NCI-H1694 treated with DMSO at 0.1 percent for 48 hours (cell line): ENCODE measurements around the gene PTPRK.

Experiments used
- DNase-seq: peaks from one replicate; lab custom pipeline; 2025; lab: John Stamatoyannopoulos, UW

The PTPRK gene

GRCh38 chr6:128246472-128247260 lies 273.7 kb downstream of the PTPRK start:
- no peak for DNase-seq

- no peak for DNase-seq
Observed at GRCh38 chr6:128244751-128245405, 275.5 kb downstream of the PTPRK start.

GRCh38 chr6:128242765-128243403 lies 277.5 kb downstream of the PTPRK start:
- no peak for DNase-seq

GRCh38 chr6:128241216-128241615 lies 279.2 kb downstream of the PTPRK start:
- no peak for DNase-seq

- DNase-seq, result no peak
Observed at GRCh38 chr6:128240024-128240428, 280.4 kb downstream of the PTPRK start.

GRCh38 chr6:128239146-128239545 lies 281.3 kb downstream of the PTPRK start:
- no peak for DNase-seq

GRCh38 chr6:128238225-128238624 lies 282.2 kb downstream of the PTPRK start:
- DNase-seq, result no peak

- DNase-seq, result no peak
Observed at GRCh38 chr6:128235556-128235955, 284.8 kb downstream of the PTPRK start.

GRCh38 chr6:128233531-128233930 lies 286.9 kb downstream of the PTPRK start:
- DNase-seq, result peak; percentile 89

- DNase-seq, result no peak
Observed at GRCh38 chr6:128230267-128230989, 290.0 kb downstream of the PTPRK start.

GRCh38 chr6:128225612-128226011 lies 294.8 kb downstream of the PTPRK start:
- DNase-seq, result no peak

- DNase-seq, result no peak
Observed at GRCh38 chr6:128216917-128217316, 303.5 kb downstream of the PTPRK start.

- no peak for DNase-seq
Observed at GRCh38 chr6:128209771-128210170, 310.6 kb downstream of the PTPRK start.

GRCh38 chr6:128208851-128209580 lies 311.4 kb downstream of the PTPRK start:
- DNase-seq, result no peak

GRCh38 chr6:128208078-128208477 lies 312.3 kb downstream of the PTPRK start:
- no peak for DNase-seq

GRCh38 chr6:128206610-128207426 lies 313.6 kb downstream of the PTPRK start:
- DNase-seq, result no peak

GRCh38 chr6:128204616-128205015 lies 315.8 kb downstream of the PTPRK start:
- DNase-seq, result no peak

GRCh38 chr6:128202169-128202765 lies 318.1 kb downstream of the PTPRK start:
- DNase-seq, result no peak

GRCh38 chr6:128200789-128201188 lies 319.6 kb downstream of the PTPRK start:
- DNase-seq, result no peak

GRCh38 chr6:128199461-128199860 lies 320.9 kb downstream of the PTPRK start:
- DNase-seq, result no peak
